OCI-LY1 (cell line): ENCODE measurements around the gene CNGA1.
"Not testable (repeated sequence)": the region's sequence is repeated elsewhere in the genome, so short reads cannot be mapped to it uniquely, and the experiment has no call there.

Experiments
- H2AFZ ChIP-seq: fragments of 200-600 bp; sonication (generic), shearing (Covaris generic); 2 replicates; pipeline ENCODE4 v1.6.0; 2014; ENCODE audit warnings: antibody characterized with exemption, mild to moderate bottlenecking, low read length
- H3F3A ChIP-seq: fragments of 200-600 bp; sonication (generic), shearing (Covaris generic); 2 replicates; pipeline ENCODE4 v1.6.0; 2014; ENCODE audit warnings: mild to moderate bottlenecking, antibody characterized with exemption, low read length, moderate library complexity; ENCODE audit not compliant: insufficient read depth
- H3K27ac ChIP-seq: fragments of 200-600 bp; sonication (generic); 2 replicates; pipeline ENCODE4 v1.5.1; 2014; ENCODE audit warnings: low read length, mixed run types, mild to moderate bottlenecking, low read depth; ENCODE audit not compliant: poor library complexity, severe bottlenecking
- H3K27me3 ChIP-seq: fragments of 200-600 bp; sonication (generic); 2 replicates; pipeline ENCODE4 v1.6.0; 2014; ENCODE audit warnings: antibody characterized with exemption, mild to moderate bottlenecking, low read length, moderate library complexity; ENCODE audit not compliant: insufficient read depth
- H3K36me3 ChIP-seq: fragments of 200-600 bp; sonication (generic); 2 replicates; pipeline ENCODE4 v1.6.1; 2014; ENCODE audit warnings: mild to moderate bottlenecking, antibody characterized with exemption, low read length, moderate library complexity, mixed read lengths; ENCODE audit not compliant: insufficient read depth
- H3K4me1 ChIP-seq: fragments of 200-600 bp; sonication (generic); 2 replicates; pipeline ENCODE4 v1.5.1; 2014; ENCODE audit warnings: mild to moderate bottlenecking, low read length, moderate library complexity; ENCODE audit not compliant: insufficient read depth, severe bottlenecking
- H3K4me2 ChIP-seq: fragments of 200-600 bp; sonication (generic), shearing (Covaris generic); 2 replicates; pipeline ENCODE4 v1.6.1; 2014; ENCODE audit warnings: low read length
- H3K4me3 ChIP-seq: fragments of 200-600 bp; sonication (generic); 2 replicates; pipeline ENCODE4 v1.5.1; 2014; ENCODE audit warnings: low read length, low read depth, mild to moderate bottlenecking, mixed read lengths; ENCODE audit not compliant: poor library complexity, severe bottlenecking
- H3K79me2 ChIP-seq: fragments of 200-600 bp; shearing (Covaris generic); 2 replicates; pipeline ENCODE4 v1.6.1; 2016; ENCODE audit warnings: mixed run types, low read length, mixed read lengths; ENCODE audit not compliant: insufficient read depth
- H3K9ac ChIP-seq: fragments of 200-600 bp; sonication (generic), shearing (Covaris generic); 2 replicates; pipeline ENCODE4 v1.6.1; 2014; ENCODE audit warnings: mild to moderate bottlenecking, low read length, mixed read lengths
- H3K9me2 ChIP-seq: fragments of 200-600 bp; sonication (generic), shearing (Covaris generic); 2 replicates; pipeline ENCODE4 v1.6.1; 2014; ENCODE audit warnings: low read depth, mild to moderate bottlenecking, low read length, mixed read lengths
- H3K9me3 ChIP-seq: fragments of 200-600 bp; shearing (Covaris generic); 2 replicates; pipeline ENCODE4 v1.6.1; 2014; ENCODE audit warnings: low read length, mixed read lengths
- H4K20me1 ChIP-seq: fragments of 200-600 bp; sonication (generic), shearing (Covaris generic); 2 replicates; pipeline ENCODE4 v1.6.0; 2016; ENCODE audit warnings: mild to moderate bottlenecking, low read length; ENCODE audit not compliant: insufficient read depth
- EZH2 ChIP-seq: fragments of 200-600 bp; sonication (generic), shearing (Covaris generic); IDR thresholded peaks from 2 replicates; pipeline ENCODE4 v1.8.0; 2017; ENCODE audit warnings: borderline replicate concordance, mixed run types, mild to moderate bottlenecking, antibody characterized with exemption, low read length, moderate library complexity, mixed read lengths
- TF ChIP-seq, protein P1 (sequence below): fragments of 200-600 bp; sonication (generic), shearing (Covaris generic); IDR thresholded peaks from 2 replicates; pipeline ENCODE4 v1.5.1; 2017; ENCODE audit warnings: mild to moderate bottlenecking, antibody characterized with exemption, low read length, moderate library complexity, mixed read lengths

Gene CNGA1

DNA sequence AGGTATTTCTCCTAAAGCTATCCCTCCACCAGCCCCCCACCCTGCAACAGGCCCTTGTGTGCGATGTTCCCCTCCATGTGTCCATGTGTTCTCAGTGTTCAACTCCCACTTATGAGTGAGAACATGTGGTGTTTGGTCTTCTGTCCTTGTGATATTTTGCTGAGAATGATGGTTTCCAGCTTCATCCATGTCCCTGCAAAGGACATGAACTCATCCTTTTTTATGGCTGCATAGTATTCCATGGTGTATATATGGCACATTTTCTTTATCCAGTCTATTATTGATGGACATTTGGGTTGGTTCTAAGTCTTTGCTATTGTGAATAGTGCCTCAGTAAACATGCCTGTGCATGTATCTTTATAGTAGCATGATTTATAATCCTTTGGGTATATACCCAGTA lies 99.3 kb downstream of the CNGA1 start:
- not testable (repeated sequence) for H3K27ac ChIP-seq, H3K36me3 ChIP-seq, H3K9me2 ChIP-seq, H3K27me3 ChIP-seq, H3F3A ChIP-seq, H3K9me3 ChIP-seq, H3K4me3 ChIP-seq, H3K9ac ChIP-seq, H3K79me2 ChIP-seq, H4K20me1 ChIP-seq, H2AFZ ChIP-seq, H3K4me2 ChIP-seq
- H3K4me1 ChIP-seq = peaks cover 20% of the 10 kb centered on the region

DNA sequence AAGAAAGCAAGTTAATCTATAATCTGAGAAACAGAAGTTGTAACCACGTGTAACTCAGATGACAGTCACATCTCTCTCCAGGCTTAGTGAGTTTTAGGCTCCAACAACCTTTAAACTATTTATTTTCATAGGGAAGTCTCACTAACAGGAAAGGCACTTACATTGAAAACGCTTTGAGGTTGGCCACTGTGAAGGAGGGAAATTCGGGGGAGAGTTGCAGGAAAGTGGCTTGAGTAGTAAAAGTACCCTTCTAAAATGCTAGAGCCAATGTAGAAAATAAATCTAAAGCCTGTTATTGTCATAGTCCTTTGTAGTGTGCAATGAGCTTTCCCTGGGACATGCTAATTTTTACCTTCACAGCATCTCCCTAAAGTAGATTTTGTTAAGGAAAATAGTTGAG lies 101.1 kb downstream of the CNGA1 start:
- Histone ChIP-seq H3K36me3 (peaks cover 19% of the 10 kb centered on the region), H3K27ac (no peak overlapping the region), H3K27me3 (no peaks in the 10 kb centered on the region), H3K4me2 (peak overlapping the region; percentile 96), H3K4me3 (peak overlapping the region; percentile 97), H4K20me1 (no peaks in the 10 kb centered on the region), H3K9me3 (no peaks in the 10 kb centered on the region), H2AFZ (peak overlapping the region; percentile 100), H3K9me2 (no peaks in the 10 kb centered on the region), H3K4me1 (peaks cover 36% of the 10 kb centered on the region), H3K9ac (peak overlapping the region; percentile 70), H3K79me2 (peaks cover 16% of the 10 kb centered on the region), H3F3A (no peaks in the 10 kb centered on the region)
- TF ChIP-seq, protein P1, sequence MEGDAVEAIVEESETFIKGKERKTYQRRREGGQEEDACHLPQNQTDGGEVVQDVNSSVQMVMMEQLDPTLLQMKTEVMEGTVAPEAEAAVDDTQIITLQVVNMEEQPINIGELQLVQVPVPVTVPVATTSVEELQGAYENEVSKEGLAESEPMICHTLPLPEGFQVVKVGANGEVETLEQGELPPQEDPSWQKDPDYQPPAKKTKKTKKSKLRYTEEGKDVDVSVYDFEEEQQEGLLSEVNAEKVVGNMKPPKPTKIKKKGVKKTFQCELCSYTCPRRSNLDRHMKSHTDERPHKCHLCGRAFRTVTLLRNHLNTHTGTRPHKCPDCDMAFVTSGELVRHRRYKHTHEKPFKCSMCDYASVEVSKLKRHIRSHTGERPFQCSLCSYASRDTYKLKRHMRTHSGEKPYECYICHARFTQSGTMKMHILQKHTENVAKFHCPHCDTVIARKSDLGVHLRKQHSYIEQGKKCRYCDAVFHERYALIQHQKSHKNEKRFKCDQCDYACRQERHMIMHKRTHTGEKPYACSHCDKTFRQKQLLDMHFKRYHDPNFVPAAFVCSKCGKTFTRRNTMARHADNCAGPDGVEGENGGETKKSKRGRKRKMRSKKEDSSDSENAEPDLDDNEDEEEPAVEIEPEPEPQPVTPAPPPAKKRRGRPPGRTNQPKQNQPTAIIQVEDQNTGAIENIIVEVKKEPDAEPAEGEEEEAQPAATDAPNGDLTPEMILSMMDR = no peak

DNA sequence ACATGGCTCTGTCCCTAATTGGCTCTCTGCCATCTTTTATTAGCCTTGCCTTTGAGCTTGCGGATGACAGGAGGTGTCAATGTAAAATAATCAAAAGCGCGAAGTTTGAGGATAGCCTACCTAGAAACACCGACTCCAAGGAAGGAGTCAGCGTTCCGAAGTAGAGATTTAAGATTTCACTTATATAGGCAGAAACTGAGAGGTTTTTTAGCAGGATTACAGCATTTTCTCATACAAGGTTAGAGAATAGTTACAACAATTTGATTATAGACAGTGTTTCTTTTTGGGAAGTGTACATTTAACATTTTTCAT lies 101.6 kb downstream of the CNGA1 start:
- Histone ChIP-seq H2AFZ (peak overlapping the region; percentile 100), H3K9me3 (no peaks in the 10 kb centered on the region), H3K9me2 (no peaks in the 10 kb centered on the region), H3K79me2 (peaks cover 16% of the 10 kb centered on the region), H3K27me3 (no peaks in the 10 kb centered on the region), H3K36me3 (peaks cover 24% of the 10 kb centered on the region), H3K4me1 (peaks cover 36% of the 10 kb centered on the region), H3F3A (no peaks in the 10 kb centered on the region), H4K20me1 (no peaks in the 10 kb centered on the region), H3K4me2 (peak overlapping the region; percentile 96), H3K9ac (peak overlapping the region; percentile 70), H3K4me3 (peak overlapping the region; percentile 97), H3K27ac (no peak overlapping the region)
- TF ChIP-seq EZH2 = no peak
- TF ChIP-seq, protein P1 = no peak

DNA sequence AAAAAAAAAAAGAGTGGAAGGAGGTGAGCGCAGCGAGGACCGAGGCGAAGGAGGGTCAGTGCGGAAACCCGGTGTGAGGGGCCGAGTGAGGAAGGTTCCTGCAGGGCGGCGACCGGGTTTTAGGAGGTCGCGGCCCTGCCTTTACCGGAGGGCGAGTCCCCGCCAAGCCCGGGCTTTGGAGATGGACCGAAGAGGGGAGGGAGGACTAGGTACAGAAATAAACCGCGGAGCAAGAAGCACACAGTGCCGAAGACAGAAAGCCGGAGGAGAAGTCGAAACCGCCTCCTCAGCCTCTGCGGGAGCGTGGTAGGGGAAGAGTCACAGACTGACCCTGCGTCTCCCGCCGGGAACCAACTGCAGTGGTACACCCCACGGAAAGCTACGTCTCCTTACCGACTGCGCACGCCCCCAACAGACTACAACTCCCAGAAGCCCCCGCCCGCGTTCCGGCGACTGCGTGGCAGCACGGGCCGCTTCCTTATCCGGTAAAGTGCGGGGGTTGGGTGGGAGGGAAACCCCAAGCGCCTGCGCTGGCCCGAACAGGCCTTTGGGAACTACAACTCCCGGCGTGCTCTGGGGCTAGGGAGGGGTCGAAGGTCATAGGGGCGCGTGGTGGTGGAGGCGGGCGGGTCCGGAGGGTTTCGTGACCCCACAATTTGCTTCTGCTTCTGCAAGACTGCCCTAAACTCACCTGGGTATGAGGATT lies 102.1 kb downstream of the CNGA1 start, which contains the start of gene NFXL1:
TSS of gene NFXL1 (minus strand) at position 364 of the 706 bp plus-strand sequence. CDS start 380 bp downstream, outside the sequence.
- H3K27ac ChIP-seq = peak within 1 kb of the TSS; percentile 14
- no peak for TF ChIP-seq EZH2
- H3K9me3 ChIP-seq = no peaks in the 10 kb centered on the region
- H3K9me2 ChIP-seq = no peaks in the 10 kb centered on the region
- H3K4me3 ChIP-seq = peak within 1 kb of the TSS; percentile 97
- no peaks in the 10 kb centered on the region for H3K27me3 ChIP-seq
- H3K4me1 ChIP-seq = peaks cover 36% of the 10 kb centered on the region
- peaks cover 24% of the 10 kb centered on the region for H3K36me3 ChIP-seq
- peaks cover 16% of the 10 kb centered on the region for H3K79me2 ChIP-seq
- H3K9ac ChIP-seq = peak within 1 kb of the TSS; percentile 95
- H4K20me1 ChIP-seq = no peaks in the 10 kb centered on the region
- peak within 1 kb of the TSS; percentile 96 for H3K4me2 ChIP-seq
- H3F3A ChIP-seq = no peaks in the 10 kb centered on the region
- H2AFZ ChIP-seq = peak within 1 kb of the TSS; percentile 100
